ENCODE measurements around the gene SEMA3F. TPM values are rescaled to one million over a fixed set of nuclear protein-coding genes. Genes with fewer than 3 reads are reported as not detected.

The SEMA3F gene
- total RNA-seq, 1 experiment from 2014 or later: 34.0 TPM

DNA sequence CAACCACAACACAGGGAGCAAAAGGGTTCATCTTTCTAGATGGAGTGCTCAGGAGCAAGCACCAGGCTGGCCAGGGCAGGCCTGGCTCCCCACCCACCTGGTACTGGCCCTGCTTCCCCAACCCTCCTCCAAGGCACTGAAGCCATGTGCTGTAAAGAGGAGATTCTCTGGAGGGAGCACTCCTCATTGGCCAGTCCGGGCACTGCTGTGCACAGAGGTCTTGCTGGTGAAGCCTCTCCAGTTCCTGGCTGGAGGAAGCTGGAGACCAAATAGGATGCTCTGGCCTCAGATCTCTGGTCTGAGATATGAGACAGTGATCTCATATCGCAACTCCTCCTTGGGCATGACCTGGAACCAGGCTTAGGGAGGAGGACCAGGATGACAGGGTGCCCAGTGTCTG, 7.7 kb upstream of the SEMA3F start:
- intact Hi-C loops (cut with micrococcal nuclease; ENCODE audit: unreplicated experiment): no loop called here
- no peaks in the 10 kb centered on the region for H3K79me2 ChIP-seq (ENCODE audit: low read depth)
- TF ChIP-seq, protein P1, sequence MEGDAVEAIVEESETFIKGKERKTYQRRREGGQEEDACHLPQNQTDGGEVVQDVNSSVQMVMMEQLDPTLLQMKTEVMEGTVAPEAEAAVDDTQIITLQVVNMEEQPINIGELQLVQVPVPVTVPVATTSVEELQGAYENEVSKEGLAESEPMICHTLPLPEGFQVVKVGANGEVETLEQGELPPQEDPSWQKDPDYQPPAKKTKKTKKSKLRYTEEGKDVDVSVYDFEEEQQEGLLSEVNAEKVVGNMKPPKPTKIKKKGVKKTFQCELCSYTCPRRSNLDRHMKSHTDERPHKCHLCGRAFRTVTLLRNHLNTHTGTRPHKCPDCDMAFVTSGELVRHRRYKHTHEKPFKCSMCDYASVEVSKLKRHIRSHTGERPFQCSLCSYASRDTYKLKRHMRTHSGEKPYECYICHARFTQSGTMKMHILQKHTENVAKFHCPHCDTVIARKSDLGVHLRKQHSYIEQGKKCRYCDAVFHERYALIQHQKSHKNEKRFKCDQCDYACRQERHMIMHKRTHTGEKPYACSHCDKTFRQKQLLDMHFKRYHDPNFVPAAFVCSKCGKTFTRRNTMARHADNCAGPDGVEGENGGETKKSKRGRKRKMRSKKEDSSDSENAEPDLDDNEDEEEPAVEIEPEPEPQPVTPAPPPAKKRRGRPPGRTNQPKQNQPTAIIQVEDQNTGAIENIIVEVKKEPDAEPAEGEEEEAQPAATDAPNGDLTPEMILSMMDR (conservative IDR thresholded peaks at IDR 0.05): no peak
- no peak for TF ChIP-seq EZH2 (IDR thresholded peaks at IDR 0.05; ENCODE audit: low read depth)
- H3K4me3 ChIP-seq: no peak overlapping the region
- H3K27ac ChIP-seq: no peak overlapping the region
- POLR2A ChIA-PET (ENCODE audit: unreplicated experiment): no interaction called here
- H3K4me1 ChIP-seq (replicated peaks; ENCODE audit: insufficient read depth): no peaks in the 10 kb centered on the region
- CTCF ChIA-PET: no interaction called here
- H4K20me1 ChIP-seq (ENCODE audit: insufficient read depth): no peaks in the 10 kb centered on the region
- no peaks in the 10 kb centered on the region for H3K36me3 ChIP-seq (ENCODE audit: low read depth)
- H3K4me2 ChIP-seq: no peak overlapping the region
- no peaks in the 10 kb centered on the region for H3K9me2 ChIP-seq (ENCODE audit: insufficient read depth)
- DNase-seq: no peak
- no peak overlapping the region for H2AFZ ChIP-seq
- peaks cover 7% of the 10 kb centered on the region; the same call in 1 of the 2 replicates for H3F3A ChIP-seq (ENCODE audit: insufficient read depth, low read depth)
- no TSS peak for BruUV-seq (replicated peaks)
- H3K9me3 ChIP-seq (ENCODE audit: insufficient read depth, low read depth): no peaks in the 10 kb centered on the region
- H3K27me3 ChIP-seq (ENCODE audit: insufficient read depth, low read depth): no peaks in the 10 kb centered on the region

- no peak overlapping the region for H3K4me2 ChIP-seq
- no peak overlapping the region for H3K4me3 ChIP-seq
- H3K27ac ChIP-seq: no peak overlapping the region
- H3K36me3 ChIP-seq (ENCODE audit: low read depth): no peaks in the 10 kb centered on the region
- no peak overlapping the region for H2AFZ ChIP-seq
- TF ChIP-seq, protein P1 (conservative IDR thresholded peaks at IDR 0.05): no peak
- no peak for TF ChIP-seq EZH2 (IDR thresholded peaks at IDR 0.05; ENCODE audit: low read depth)
- no peaks in the 10 kb centered on the region for H3K4me1 ChIP-seq (replicated peaks; ENCODE audit: insufficient read depth)
- DNase-seq: no peak
- H3K9me3 ChIP-seq (ENCODE audit: insufficient read depth, low read depth): no peaks in the 10 kb centered on the region
- peaks cover 7% of the 10 kb centered on the region; the same call in 1 of the 2 replicates for H3F3A ChIP-seq (ENCODE audit: insufficient read depth, low read depth)
- no peaks in the 10 kb centered on the region for H4K20me1 ChIP-seq (ENCODE audit: insufficient read depth)
- BruUV-seq (replicated peaks): no TSS peak
- H3K27me3 ChIP-seq (ENCODE audit: insufficient read depth, low read depth): no peaks in the 10 kb centered on the region
- no peaks in the 10 kb centered on the region for H3K79me2 ChIP-seq (ENCODE audit: low read depth)
- POLR2A ChIA-PET (ENCODE audit: unreplicated experiment): no interaction called here
- intact Hi-C loops (cut with micrococcal nuclease; ENCODE audit: unreplicated experiment): no loop called here
- no peaks in the 10 kb centered on the region for H3K9me2 ChIP-seq (ENCODE audit: insufficient read depth)
- CTCF ChIA-PET: no interaction called here
Observed at GRCh38 chr3:50147861-50148260, 7.3 kb upstream of the SEMA3F start.

DNA sequence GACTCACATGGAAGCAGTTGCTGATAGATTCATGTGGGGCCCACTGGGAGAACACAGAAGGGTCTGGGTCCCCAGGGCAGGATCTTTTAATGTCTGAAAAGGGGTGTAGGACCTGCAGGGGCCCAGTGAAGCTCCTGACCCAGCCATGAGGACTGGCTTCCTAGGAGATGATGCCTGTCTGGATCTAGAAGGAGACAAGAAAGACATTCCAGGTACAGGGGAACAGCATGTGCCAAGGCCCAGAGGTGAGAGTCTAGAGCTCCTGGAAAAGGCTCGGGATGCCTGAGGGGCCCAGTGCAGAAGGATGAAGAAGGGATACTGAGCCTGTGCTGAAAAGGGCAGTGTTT, 4.7 kb upstream of the SEMA3F start:
- no peaks in the 10 kb centered on the region for H3K9me2 ChIP-seq (ENCODE audit: insufficient read depth)
- no peaks in the 10 kb centered on the region for H3K4me1 ChIP-seq (replicated peaks; ENCODE audit: insufficient read depth)
- ChIA-PET POLR2A (ENCODE audit: unreplicated experiment) (no interaction called here), CTCF (interaction anchor here (0.6 kb wide), 1 partner anchor 183 kb away, joined by 3 read pairs; no protein-coding TSS in a partner anchor)
- no peaks in the 10 kb centered on the region for H3K27me3 ChIP-seq (ENCODE audit: insufficient read depth, low read depth)
- H2AFZ ChIP-seq: no peak overlapping the region
- no peak for DNase-seq
- no peak overlapping the region for H3K4me3 ChIP-seq
- no peak for TF ChIP-seq EZH2 (IDR thresholded peaks at IDR 0.05; ENCODE audit: low read depth)
- TF ChIP-seq, protein P1 (conservative IDR thresholded peaks at IDR 0.05): no peak
- H3K27ac ChIP-seq: no peak overlapping the region
- H3K9me3 ChIP-seq (ENCODE audit: insufficient read depth, low read depth): no peaks in the 10 kb centered on the region
- H3F3A ChIP-seq (ENCODE audit: insufficient read depth, low read depth): peaks cover 7% of the 10 kb centered on the region; the same call in 1 of the 2 replicates
- intact Hi-C loops (cut with micrococcal nuclease; ENCODE audit: unreplicated experiment): no loop called here
- no peaks in the 10 kb centered on the region for H4K20me1 ChIP-seq (ENCODE audit: insufficient read depth)
- no peaks in the 10 kb centered on the region for H3K36me3 ChIP-seq (ENCODE audit: low read depth)
- no TSS peak for BruUV-seq (replicated peaks)
- no peak overlapping the region for H3K4me2 ChIP-seq
- no peaks in the 10 kb centered on the region for H3K79me2 ChIP-seq (ENCODE audit: low read depth)

Data from PC-9 (cell line).